GM21390 (cell line): Measurements from ENCODE around the gene PDGFRB.

Experiments used
- ATAC-seq: cut with Tn5 transposase; IDR thresholded peaks from one replicate; pipeline ENCODE4 v1.9.1; 2021; ENCODE audit not compliant: unreplicated experiment

PDGFRB gene

DNA sequence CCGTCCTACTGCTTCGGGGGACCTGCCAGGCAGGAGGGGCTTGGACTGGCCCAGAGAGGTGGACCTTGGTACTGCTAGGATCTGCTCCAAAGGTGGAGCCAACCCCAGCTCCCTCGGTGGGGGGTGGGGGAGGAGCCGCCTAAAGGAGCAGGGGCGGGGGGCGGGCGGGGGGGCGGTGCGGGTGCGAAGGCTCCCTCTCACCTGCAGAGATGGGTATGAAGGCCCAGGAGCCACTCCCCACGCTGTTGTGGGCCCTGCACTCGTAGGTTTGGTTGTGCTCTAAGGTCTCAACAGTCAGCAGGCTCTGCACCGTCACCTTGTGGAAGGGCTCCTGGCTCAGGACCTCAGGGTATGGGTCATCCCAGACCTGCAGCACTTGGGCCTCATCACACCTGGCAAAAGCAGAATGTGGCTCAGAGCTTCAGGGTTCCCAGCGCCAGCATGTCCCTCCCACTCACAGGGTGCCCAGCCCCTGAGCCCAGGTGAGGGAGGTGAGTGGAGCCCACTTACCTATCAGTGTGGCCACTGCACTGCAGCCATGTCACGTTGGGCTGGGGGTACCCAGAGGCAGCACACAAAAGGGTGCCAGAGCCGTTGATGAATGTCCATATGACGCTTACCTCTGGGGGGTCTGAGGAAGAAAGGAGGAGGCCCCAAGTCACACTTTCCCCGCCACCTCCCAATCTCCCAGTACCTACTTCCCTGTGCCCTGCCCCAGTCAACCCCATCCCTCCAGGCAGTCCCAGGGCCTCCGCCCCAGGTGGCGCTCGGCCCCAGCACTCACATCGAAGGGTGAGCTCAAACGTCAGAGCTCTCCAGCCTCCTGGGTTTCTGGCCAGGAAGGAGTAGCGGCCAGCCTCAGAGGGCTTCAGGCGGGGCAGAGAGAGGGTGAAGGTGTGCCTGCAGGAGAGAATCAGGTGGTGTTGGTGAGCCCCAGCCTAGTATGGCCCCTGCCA, 85.7 kb downstream of the PDGFRB start:
- ATAC-seq = no peak

- no peak for ATAC-seq
Observed at GRCh38 chr5:150068961-150069645, 86.5 kb downstream of the PDGFRB start.

GRCh38 chr5:150068472-150068871, 87.2 kb downstream of the PDGFRB start:
- no peak for ATAC-seq

GRCh38 chr5:150068071-150068470, 87.6 kb downstream of the PDGFRB start:
- ATAC-seq = no peak

DNA sequence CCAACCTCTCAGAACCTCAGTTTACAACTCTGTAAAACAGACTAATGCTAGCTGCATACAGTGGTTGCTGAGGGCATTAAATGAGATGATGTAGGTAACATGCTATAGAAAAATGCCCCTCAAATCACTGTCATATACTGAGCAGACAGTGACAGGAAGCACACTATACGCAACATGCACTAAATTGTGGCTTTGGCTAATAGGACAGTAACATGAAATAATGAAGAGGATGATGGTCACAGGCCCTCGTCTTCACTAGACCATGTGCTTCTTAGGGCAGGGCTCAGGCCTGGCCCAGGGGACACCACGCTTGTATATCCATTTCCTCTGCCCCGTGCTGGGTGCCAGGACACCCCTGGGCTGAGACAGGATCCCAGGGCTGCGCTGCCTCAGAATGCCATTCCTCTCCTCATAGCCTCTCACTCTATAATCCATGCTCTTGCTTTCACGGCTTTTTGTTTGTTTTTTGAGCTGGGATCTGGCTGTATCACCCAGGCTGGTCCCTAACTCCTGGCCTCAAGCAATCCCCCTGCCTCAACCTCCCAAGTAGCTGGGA, 88.2 kb downstream of the PDGFRB start:
- no peak for ATAC-seq

DNA sequence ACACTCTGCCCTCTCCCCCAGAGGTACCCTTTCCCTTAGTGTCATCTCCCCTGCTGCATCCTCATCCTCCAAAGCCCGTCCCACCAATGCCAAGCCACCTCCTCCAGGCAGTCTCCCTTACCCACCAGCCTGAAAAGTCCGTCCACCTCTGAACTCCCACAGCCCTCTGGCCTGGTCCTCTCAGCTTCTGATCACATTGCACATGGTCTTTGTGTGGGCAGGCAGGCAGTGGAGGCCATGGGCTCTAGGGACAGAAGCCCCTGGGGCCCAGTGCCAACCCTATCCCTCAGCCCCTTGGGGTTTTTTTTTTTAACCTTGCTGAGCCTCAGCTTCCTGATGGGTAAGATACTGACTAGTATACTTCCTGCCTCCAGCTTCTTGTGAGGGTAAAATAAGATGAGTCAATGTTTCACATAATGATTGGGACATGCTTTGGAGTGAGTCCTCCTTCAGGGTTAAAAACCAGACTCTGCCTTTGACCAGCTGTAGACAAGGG, 88.7 kb downstream of the PDGFRB start:
- ATAC-seq = peak; percentile 50

DNA sequence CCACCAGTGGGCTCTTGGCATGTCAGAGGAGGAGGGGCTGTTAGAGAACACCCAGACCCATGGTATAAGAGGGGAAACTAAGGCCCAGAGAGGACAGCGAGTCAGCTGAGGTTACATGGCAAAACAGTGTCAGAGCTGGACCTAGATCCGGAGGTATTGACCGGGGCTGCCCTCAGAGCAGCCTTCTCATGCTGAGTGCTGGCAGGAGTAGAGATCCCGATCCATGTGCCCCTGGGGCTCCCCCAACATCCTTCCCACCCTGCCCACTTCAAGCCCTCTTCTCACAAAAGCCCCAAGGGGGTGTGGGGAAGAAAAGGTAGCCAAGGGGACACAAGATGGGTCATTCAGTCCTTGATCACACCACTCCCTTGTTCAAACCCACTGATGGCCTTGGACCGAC, 89.2 kb downstream of the PDGFRB start:
- ATAC-seq = no peak

- ATAC-seq = no peak
Observed at GRCh38 chr5:150065886-150066285, 89.8 kb downstream of the PDGFRB start.

GRCh38 chr5:150065346-150065745, 90.3 kb downstream of the PDGFRB start:
- ATAC-seq = no peak

DNA sequence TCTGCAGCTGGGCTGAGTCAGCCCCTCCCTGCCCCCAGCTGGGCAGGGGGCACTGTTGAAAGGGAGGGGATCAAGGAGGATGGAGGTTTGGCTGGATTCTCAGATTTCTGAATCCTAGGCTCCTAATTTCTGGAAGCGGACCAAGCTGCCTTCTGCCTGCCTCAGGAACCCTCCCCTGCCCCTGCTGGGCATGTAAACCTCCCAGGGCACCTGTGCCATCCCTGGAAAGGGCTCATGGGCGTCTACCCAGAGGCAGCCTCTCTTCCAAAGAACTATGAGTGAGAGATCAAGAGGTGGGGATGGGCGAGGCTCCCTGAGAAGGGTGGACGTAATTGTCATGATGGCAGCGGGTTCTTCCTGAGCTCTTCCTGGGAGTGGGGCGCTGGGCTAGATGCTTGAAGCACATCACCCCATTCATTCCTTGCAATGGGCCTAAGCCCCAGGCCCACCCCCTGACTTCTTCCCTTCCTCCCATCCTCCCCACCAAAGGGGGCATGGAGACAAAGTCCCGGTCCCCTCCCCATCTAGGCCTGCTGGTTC, 90.9 kb downstream of the PDGFRB start:
- no peak for ATAC-seq
